Progenitor cell of endocrine pancreas (in vitro differentiated cells): Measurements from ENCODE around the gene PARP16. TPM values are rescaled to one million over a fixed set of nuclear protein-coding genes. Genes with fewer than 3 reads are reported as not detected.

Source experiments
- DNase-seq: peaks from one replicate; pipeline ENCODE4 v3.0.0; 2021; ENCODE audit warnings: low spot score; ENCODE audit not compliant: unreplicated experiment
- H3K27ac Mint-ChIP-seq: 2 replicates; pipeline ENCODE4 v1.8.0; 2021; ENCODE audit warnings: mild to moderate bottlenecking, moderate library complexity, mixed read lengths
- H3K27me3 Mint-ChIP-seq: 2 replicates; pipeline ENCODE4 v1.8.0; 2021; ENCODE audit warnings: mixed read lengths
- H3K36me3 Mint-ChIP-seq: 2 replicates; pipeline ENCODE4 v1.8.0; 2022; ENCODE audit warnings: mixed read lengths; ENCODE audit not compliant: insufficient read depth
- H3K4me1 Mint-ChIP-seq: 2 replicates; pipeline ENCODE4 v1.8.0; 2021; ENCODE audit warnings: low read depth, mixed read lengths
- H3K4me3 Mint-ChIP-seq: 2 replicates; pipeline ENCODE4 v1.8.0; 2021; ENCODE audit warnings: low read depth, mild to moderate bottlenecking, moderate library complexity, mixed read lengths
- H3K9me3 Mint-ChIP-seq: 2 replicates; pipeline ENCODE4 v1.8.0; 2021; ENCODE audit warnings: low read depth, mixed read lengths
- total RNA-seq: library from RNA; stranded (reverse); gene quantifications from 2 replicates; pipeline ENCODE4 v1.2.1, GENCODE V29; 2021
- TF ChIP-seq, protein P1 (sequence below): fragments of 200-600 bp; sonication (generic); IDR thresholded peaks from one replicate; pipeline ENCODE4 v1.5.0; 2021; ENCODE audit warnings: antibody characterized with exemption, mild to moderate bottlenecking; ENCODE audit not compliant: unreplicated experiment

Gene PARP16
- total RNA-seq, 1 donor from 2014 or later = 10.5 TPM

DNA sequence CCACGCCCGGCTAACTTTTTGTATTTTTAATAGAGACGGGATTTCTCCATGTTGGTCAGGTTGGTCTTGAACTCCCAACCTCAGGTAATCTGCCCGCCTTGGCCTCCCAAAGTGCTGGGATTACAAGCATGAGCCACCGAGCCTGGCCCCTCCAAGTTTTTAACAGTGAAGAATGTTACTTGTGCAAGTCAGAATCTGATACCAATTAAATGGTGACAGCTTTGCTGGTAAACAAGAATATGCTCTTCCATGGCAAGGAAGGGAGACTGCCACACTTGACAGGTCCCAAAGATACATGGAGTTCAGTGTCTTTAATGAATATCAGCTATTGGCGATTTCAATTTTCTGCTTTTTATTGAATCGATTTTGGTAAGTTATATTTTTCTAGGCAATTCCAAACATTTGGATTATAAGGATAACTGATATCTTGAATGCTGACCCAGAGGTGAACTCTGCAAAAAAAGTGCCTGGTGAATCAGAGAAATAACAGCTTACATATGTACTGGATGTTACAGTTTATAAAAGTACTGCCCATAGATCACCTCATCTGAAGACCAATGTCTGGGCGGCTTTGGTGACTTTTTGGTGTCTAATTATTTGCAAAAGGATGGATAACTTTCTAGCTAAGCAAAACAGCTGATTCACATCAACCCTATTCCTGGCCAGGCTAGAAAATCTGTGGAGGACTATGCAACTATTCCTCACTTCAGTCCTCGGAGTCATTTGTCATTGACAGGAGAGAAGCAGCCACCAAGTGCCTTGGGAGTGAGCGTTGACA is 1.2 kb downstream of the PARP16 start:
- H3K27me3 Mint-ChIP-seq = no peaks in the 10 kb centered on the region
- no peaks in the 10 kb centered on the region for H3K36me3 Mint-ChIP-seq
- peak overlapping the region; percentile 80 for H3K4me3 Mint-ChIP-seq
- no peak for DNase-seq
- peak overlapping the region; percentile 96 for H3K27ac Mint-ChIP-seq
- peaks cover 18% of the 10 kb centered on the region for H3K4me1 Mint-ChIP-seq
- TF ChIP-seq, protein P1, sequence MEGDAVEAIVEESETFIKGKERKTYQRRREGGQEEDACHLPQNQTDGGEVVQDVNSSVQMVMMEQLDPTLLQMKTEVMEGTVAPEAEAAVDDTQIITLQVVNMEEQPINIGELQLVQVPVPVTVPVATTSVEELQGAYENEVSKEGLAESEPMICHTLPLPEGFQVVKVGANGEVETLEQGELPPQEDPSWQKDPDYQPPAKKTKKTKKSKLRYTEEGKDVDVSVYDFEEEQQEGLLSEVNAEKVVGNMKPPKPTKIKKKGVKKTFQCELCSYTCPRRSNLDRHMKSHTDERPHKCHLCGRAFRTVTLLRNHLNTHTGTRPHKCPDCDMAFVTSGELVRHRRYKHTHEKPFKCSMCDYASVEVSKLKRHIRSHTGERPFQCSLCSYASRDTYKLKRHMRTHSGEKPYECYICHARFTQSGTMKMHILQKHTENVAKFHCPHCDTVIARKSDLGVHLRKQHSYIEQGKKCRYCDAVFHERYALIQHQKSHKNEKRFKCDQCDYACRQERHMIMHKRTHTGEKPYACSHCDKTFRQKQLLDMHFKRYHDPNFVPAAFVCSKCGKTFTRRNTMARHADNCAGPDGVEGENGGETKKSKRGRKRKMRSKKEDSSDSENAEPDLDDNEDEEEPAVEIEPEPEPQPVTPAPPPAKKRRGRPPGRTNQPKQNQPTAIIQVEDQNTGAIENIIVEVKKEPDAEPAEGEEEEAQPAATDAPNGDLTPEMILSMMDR = no peak
- no peaks in the 10 kb centered on the region for H3K9me3 Mint-ChIP-seq

- Mint-ChIP-seq H3K27me3 (no peaks in the 10 kb centered on the region), H3K4me1 (peaks cover 10% of the 10 kb centered on the region), H3K27ac (peak overlapping the region; percentile 12), H3K4me3 (no peak overlapping the region), H3K9me3 (no peaks in the 10 kb centered on the region), H3K36me3 (peaks cover 3% of the 10 kb centered on the region)
- DNase-seq = no peak
- TF ChIP-seq, protein P1 = no peak
Observed at GRCh38 chr15:65278480-65278879, 8.2 kb downstream of the PARP16 start.

GRCh38 chr15:65277015-65277414 is 9.7 kb downstream of the PARP16 start:
- no peaks in the 10 kb centered on the region for H3K27me3 Mint-ChIP-seq
- DNase-seq = no peak
- peaks cover 10% of the 10 kb centered on the region for H3K4me1 Mint-ChIP-seq
- peaks cover 3% of the 10 kb centered on the region for H3K36me3 Mint-ChIP-seq
- TF ChIP-seq, protein P1 = no peak
- no peak overlapping the region for H3K27ac Mint-ChIP-seq
- H3K9me3 Mint-ChIP-seq = no peaks in the 10 kb centered on the region
- no peak overlapping the region for H3K4me3 Mint-ChIP-seq

- Mint-ChIP-seq H3K4me1 (peaks cover 10% of the 10 kb centered on the region), H3K4me3 (no peak overlapping the region), H3K9me3 (no peaks in the 10 kb centered on the region), H3K36me3 (peaks cover 3% of the 10 kb centered on the region), H3K27ac (peak overlapping the region; percentile 25), H3K27me3 (no peaks in the 10 kb centered on the region)
- no peak for DNase-seq
- TF ChIP-seq, protein P1 = no peak
Observed at GRCh38 chr15:65275728-65276126, 11.0 kb downstream of the PARP16 start.

DNA sequence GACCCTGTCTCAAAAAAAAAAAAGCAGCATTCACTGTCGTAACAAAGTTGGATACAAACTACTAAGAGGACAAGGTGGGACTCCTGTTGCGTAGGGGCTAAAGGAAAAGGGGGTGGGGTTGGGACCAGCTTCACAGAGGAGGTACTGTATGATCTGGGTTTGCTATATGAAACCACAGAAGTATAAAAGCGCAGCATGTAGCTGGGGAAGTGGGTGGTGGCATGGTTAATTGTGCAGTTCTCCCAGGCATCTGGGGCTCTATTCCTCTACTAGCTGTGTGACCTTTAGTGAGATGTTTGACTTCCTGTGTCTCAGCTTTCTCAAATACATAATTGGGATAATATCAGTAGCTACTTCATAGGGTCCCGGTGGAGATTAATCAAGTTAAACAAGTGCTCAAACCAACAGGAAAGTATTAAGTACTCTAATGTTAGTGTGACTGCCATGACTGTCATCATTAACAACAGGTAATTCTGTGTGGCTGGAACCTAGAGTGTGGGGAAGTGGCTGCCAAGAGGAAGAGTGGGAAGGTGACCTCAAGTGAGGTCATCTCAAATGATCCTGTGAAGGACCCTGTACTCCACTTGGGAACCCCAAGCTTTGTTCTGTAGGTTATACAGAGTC is 11.5 kb downstream of the PARP16 start:
- DNase-seq = no peak
- Mint-ChIP-seq H3K27me3 (no peaks in the 10 kb centered on the region), H3K4me1 (peaks cover 10% of the 10 kb centered on the region), H3K4me3 (no peak overlapping the region), H3K36me3 (peaks cover 3% of the 10 kb centered on the region), H3K9me3 (no peaks in the 10 kb centered on the region), H3K27ac (peak overlapping the region; percentile 25)
- TF ChIP-seq, protein P1 = no peak
